HG02973 (cell line): Measurements from ENCODE around the gene FGD3.
"Not testable (repeated sequence)": the region's sequence is repeated elsewhere in the genome, so short reads cannot be mapped to it uniquely, and the experiment has no call there.

Source experiments
- ATAC-seq: cut with Tn5 transposase; IDR thresholded peaks from one replicate; pipeline ENCODE4 v1.9.1; 2021; ENCODE audit warnings: moderate library complexity; ENCODE audit not compliant: unreplicated experiment

The FGD3 gene

GRCh38 chr9:92976431-92976830, 29.1 kb downstream of the FGD3 start:
- ATAC-seq, result no peak

DNA sequence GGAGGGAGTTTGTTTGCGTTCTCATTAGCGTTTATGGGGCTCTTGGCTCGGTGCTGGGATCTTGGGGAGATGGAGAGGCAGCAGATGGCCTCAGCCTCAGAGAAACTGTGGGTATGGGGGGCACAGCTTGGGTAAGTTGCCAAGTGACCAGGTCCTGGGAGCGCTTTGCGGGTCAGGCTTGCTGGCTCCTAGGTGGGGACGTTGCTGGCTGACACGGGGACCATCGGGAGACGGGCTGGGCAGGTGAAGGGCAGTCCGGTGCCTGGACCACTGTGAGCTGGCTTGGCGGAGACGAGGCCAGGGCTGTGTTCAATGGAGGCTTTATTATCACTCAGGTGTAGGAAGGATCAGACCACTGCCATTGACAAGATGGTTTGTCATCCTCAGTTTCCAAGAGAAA, 30.0 kb downstream of the FGD3 start:
- no peak for ATAC-seq

- ATAC-seq, result no peak
These were observed 31.1 kb downstream of the FGD3 start for GRCh38 chr9:92978345-92978875.

GRCh38 chr9:92979283-92980056, 32.1 kb downstream of the FGD3 start:
- no peak for ATAC-seq

GRCh38 chr9:92980085-92980745, 32.9 kb downstream of the FGD3 start:
- ATAC-seq, result no peak

GRCh38 chr9:92982130-92982529, 34.8 kb downstream of the FGD3 start:
- ATAC-seq, result no peak

GRCh38 chr9:92983984-92984589, 36.8 kb downstream of the FGD3 start:
- no peak for ATAC-seq

GRCh38 chr9:92984976-92985375, 37.7 kb downstream of the FGD3 start:
- ATAC-seq, result no peak

- no peak for ATAC-seq
These were observed 39.1 kb downstream of the FGD3 start for GRCh38 chr9:92986176-92987119.

- ATAC-seq, result no peak
These were observed 41.0 kb downstream of the FGD3 start for GRCh38 chr9:92988215-92988768.

DNA sequence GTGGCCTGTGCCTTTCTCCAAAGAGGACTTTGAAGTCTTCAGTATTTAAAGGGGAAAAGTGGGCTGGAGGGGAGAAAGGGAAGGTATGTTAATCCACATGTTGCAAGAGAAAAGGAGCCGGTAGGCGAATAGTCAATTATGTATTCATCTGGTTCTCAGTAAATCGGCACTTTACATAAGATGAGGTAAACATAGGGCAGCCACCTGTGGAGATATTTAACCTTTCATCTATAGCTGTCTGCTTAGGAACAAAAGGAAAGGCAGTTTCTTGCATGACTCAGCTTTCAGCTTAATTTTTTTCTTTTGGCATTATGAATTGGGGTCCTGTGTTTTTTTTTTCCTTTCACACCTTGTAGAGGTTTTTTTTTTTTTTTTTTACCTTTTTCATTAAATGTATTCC, 42.2 kb downstream of the FGD3 start:
- ATAC-seq, result no peak

- ATAC-seq, result no peak
These were observed 43.1 kb downstream of the FGD3 start for GRCh38 chr9:92990461-92990860.

- no peak for ATAC-seq
These were observed 45.2 kb downstream of the FGD3 start for GRCh38 chr9:92992549-92992948.

DNA sequence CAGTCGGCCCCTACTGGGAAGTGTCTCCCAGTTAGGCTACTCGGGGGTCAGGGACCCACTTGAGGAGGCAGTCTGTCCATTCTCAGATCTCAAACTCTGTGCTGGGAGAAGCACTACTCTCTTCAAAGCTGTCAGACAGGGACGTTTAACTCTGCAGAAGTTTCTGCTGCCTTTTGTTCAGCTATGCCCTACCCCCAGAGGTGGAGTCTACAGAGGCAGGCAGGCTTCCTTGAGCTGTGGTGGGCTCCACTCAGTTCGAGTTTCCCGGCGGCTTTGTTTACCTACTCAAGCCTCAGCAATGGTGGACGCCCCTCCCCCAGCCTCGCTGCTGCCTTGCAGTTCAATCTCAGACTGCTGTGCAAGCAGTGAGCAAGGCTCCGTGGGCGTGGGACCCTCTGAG, 51.5 kb downstream of the FGD3 start:
- not testable (repeated sequence) for ATAC-seq

DNA sequence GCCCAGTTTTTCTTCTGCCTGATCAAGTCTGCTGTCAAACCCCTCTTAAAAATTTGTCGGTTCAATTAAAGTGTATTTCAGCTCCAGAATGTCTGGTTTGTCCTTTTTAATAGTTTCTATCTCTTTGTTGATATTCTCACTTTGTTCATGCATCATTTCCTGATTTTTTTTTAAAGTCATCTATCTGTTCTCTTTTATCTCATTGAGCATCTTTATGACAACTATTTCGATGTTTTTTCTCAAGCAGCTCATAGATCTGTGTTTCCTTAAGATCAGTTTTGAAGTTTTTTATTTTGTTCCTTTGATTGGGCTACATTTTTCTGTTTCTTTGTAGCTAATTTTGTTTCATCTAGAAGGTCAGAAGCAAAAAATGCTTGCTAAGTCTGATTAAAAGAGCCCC, 53.7 kb downstream of the FGD3 start:
- no peak for ATAC-seq

DNA sequence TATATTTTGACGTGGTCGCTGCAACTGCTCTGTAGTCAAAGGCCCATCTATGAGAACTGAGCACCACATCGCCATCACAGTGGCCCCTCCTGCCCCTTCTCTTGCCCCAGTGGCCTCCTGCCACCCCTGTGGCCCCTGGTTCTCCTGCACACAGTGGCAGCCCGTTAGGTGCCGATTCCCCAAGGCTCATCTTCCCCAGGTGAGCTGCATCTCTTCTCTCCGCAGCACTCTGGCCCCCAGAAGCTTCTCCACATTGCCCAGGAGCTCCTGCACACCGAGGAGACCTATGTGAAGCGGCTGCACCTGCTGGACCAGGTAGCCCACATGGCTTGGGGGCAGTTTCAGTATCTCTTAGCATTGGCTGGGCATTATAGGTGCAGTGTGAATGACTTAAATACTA, 55.4 kb downstream of the FGD3 start:
- no peak for ATAC-seq

GRCh38 chr9:93003552-93004407, 56.5 kb downstream of the FGD3 start:
- ATAC-seq, result no peak

- no peak for ATAC-seq
These were observed 57.2 kb downstream of the FGD3 start for GRCh38 chr9:93004561-93004960.

DNA sequence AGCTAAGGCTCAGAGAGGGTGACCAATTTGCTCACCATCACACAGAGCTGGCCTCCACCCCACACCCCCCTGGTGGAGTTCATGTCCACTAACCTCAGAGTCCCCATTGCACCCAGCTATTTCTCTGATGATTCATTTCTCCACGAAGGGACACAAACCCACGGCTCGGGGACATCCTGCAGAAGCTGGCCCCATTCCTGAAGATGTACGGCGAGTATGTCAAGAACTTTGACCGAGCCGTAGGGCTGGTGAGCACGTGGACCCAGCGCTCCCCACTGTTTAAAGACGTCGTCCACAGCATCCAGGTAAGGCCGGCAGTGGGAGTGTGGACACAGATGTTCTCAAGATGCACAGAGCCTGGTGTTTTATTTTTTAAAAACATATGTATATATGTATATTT, 58.6 kb downstream of the FGD3 start:
- ATAC-seq, result no peak
